ENCODE results near the gene LRRC7. TPM values are rescaled to one million over a fixed set of nuclear protein-coding genes. Genes with fewer than 3 reads are reported as not detected.

The LRRC7 gene
- total and polyA plus RNA-seq, 2 experiments from 2014 or later, result 1.2 TPM; not detected in 1

DNA sequence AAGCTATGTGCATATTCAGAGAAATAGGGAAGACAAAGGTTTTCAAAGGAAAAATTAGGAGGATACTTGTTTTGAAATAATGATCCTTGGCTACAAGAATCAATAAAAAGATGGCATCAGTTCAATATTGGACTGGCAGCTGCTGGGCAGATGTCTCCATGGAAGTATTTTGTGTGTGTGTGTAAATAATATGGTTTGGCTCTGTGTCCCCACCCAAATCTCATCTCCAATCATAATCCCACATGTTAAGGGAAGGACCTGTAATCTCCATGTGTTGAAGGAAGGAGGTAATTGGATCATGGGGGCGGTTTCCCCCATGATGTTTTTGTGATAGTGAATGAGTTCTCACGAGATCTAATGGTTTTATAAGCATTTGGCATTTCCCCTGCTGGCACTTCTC, 40.4 kb upstream of the LRRC7 start:
- no peak overlapping the region for H3K27ac Mint-ChIP-seq
- H3K9me3 Mint-ChIP-seq, result no peaks in the 10 kb centered on the region
- H3K4me3 Mint-ChIP-seq, result no peak overlapping the region
- DNase-seq (ENCODE audit: low spot score) (no peak), ATAC-seq (no peak)
- TF ChIP-seq, protein P1, sequence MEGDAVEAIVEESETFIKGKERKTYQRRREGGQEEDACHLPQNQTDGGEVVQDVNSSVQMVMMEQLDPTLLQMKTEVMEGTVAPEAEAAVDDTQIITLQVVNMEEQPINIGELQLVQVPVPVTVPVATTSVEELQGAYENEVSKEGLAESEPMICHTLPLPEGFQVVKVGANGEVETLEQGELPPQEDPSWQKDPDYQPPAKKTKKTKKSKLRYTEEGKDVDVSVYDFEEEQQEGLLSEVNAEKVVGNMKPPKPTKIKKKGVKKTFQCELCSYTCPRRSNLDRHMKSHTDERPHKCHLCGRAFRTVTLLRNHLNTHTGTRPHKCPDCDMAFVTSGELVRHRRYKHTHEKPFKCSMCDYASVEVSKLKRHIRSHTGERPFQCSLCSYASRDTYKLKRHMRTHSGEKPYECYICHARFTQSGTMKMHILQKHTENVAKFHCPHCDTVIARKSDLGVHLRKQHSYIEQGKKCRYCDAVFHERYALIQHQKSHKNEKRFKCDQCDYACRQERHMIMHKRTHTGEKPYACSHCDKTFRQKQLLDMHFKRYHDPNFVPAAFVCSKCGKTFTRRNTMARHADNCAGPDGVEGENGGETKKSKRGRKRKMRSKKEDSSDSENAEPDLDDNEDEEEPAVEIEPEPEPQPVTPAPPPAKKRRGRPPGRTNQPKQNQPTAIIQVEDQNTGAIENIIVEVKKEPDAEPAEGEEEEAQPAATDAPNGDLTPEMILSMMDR (conservative IDR thresholded peaks at IDR 0.05; ENCODE audit: low read depth in 2 of 2), result no peak
- TF ChIP-seq, protein P2, sequence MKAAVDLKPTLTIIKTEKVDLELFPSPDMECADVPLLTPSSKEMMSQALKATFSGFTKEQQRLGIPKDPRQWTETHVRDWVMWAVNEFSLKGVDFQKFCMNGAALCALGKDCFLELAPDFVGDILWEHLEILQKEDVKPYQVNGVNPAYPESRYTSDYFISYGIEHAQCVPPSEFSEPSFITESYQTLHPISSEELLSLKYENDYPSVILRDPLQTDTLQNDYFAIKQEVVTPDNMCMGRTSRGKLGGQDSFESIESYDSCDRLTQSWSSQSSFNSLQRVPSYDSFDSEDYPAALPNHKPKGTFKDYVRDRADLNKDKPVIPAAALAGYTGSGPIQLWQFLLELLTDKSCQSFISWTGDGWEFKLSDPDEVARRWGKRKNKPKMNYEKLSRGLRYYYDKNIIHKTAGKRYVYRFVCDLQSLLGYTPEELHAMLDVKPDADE (IDR thresholded peaks at IDR 0.05), result no peak
- TF ChIP-seq, protein P3, sequence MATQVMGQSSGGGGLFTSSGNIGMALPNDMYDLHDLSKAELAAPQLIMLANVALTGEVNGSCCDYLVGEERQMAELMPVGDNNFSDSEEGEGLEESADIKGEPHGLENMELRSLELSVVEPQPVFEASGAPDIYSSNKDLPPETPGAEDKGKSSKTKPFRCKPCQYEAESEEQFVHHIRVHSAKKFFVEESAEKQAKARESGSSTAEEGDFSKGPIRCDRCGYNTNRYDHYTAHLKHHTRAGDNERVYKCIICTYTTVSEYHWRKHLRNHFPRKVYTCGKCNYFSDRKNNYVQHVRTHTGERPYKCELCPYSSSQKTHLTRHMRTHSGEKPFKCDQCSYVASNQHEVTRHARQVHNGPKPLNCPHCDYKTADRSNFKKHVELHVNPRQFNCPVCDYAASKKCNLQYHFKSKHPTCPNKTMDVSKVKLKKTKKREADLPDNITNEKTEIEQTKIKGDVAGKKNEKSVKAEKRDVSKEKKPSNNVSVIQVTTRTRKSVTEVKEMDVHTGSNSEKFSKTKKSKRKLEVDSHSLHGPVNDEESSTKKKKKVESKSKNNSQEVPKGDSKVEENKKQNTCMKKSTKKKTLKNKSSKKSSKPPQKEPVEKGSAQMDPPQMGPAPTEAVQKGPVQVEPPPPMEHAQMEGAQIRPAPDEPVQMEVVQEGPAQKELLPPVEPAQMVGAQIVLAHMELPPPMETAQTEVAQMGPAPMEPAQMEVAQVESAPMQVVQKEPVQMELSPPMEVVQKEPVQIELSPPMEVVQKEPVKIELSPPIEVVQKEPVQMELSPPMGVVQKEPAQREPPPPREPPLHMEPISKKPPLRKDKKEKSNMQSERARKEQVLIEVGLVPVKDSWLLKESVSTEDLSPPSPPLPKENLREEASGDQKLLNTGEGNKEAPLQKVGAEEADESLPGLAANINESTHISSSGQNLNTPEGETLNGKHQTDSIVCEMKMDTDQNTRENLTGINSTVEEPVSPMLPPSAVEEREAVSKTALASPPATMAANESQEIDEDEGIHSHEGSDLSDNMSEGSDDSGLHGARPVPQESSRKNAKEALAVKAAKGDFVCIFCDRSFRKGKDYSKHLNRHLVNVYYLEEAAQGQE (IDR thresholded peaks at IDR 0.05; ENCODE audit: unreplicated experiment), result no peak
- no peak for TF ChIP-seq EZH2 (IDR thresholded peaks at IDR 0.05; ENCODE audit: low read depth, unreplicated experiment)
- TF ChIP-seq ZNF114 (CRISPR knock-in tag; IDR thresholded peaks at IDR 0.05), result no peak
- TF ChIP-seq STAT1 (IDR thresholded peaks at IDR 0.05; ENCODE audit: unreplicated experiment), result no peak
- TF ChIP-seq EZH2phosphoT487 (IDR thresholded peaks at IDR 0.05; ENCODE audit: unreplicated experiment), result no peak
- TF ChIP-seq POLR2AphosphoS5 (IDR thresholded peaks at IDR 0.05; ENCODE audit: low read depth), result no peak
- no peak for TF ChIP-seq NANOG (IDR thresholded peaks at IDR 0.05; ENCODE audit: borderline replicate concordance)
- TF ChIP-seq CREB1 (CRISPR knock-in tag; IDR thresholded peaks at IDR 0.05; ENCODE audit: low read depth), result no peak
- TF ChIP-seq, protein P4, sequence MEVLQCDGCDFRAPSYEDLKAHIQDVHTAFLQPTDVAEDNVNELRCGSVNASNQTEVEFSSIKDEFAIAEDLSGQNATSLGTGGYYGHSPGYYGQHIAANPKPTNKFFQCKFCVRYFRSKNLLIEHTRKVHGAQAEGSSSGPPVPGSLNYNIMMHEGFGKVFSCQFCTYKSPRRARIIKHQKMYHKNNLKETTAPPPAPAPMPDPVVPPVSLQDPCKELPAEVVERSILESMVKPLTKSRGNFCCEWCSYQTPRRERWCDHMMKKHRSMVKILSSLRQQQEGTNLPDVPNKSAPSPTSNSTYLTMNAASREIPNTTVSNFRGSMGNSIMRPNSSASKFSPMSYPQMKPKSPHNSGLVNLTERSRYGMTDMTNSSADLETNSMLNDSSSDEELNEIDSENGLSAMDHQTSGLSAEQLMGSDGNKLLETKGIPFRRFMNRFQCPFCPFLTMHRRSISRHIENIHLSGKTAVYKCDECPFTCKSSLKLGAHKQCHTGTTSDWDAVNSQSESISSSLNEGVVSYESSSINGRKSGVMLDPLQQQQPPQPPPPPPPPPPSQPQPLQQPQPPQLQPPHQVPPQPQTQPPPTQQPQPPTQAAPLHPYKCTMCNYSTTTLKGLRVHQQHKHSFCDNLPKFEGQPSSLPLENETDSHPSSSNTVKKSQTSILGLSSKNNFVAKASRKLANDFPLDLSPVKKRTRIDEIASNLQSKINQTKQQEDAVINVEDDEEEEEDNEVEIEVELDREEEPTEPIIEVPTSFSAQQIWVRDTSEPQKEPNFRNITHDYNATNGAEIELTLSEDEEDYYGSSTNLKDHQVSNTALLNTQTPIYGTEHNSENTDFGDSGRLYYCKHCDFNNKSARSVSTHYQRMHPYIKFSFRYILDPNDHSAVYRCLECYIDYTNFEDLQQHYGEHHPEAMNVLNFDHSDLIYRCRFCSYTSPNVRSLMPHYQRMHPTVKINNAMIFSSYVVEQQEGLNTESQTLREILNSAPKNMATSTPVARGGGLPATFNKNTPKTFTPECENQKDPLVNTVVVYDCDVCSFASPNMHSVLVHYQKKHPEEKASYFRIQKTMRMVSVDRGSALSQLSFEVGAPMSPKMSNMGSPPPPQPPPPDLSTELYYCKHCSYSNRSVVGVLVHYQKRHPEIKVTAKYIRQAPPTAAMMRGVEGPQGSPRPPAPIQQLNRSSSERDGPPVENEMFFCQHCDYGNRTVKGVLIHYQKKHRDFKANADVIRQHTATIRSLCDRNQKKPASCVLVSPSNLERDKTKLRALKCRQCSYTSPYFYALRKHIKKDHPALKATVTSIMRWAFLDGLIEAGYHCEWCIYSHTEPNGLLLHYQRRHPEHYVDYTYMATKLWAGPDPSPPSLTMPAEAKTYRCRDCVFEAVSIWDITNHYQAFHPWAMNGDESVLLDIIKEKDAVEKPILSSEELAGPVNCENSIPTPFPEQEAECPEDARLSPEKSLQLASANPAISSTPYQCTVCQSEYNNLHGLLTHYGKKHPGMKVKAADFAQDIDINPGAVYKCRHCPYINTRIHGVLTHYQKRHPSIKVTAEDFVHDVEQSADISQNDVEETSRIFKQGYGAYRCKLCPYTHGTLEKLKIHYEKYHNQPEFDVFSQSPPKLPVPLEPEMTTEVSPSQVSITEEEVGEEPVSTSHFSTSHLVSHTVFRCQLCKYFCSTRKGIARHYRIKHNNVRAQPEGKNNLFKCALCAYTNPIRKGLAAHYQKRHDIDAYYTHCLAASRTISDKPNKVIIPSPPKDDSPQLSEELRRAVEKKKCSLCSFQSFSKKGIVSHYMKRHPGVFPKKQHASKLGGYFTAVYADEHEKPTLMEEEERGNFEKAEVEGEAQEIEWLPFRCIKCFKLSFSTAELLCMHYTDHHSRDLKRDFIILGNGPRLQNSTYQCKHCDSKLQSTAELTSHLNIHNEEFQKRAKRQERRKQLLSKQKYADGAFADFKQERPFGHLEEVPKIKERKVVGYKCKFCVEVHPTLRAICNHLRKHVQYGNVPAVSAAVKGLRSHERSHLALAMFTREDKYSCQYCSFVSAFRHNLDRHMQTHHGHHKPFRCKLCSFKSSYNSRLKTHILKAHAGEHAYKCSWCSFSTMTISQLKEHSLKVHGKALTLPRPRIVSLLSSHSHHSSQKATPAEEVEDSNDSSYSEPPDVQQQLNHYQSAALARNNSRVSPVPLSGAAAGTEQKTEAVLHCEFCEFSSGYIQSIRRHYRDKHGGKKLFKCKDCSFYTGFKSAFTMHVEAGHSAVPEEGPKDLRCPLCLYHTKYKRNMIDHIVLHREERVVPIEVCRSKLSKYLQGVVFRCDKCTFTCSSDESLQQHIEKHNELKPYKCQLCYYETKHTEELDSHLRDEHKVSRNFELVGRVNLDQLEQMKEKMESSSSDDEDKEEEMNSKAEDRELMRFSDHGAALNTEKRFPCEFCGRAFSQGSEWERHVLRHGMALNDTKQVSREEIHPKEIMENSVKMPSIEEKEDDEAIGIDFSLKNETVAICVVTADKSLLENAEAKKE (CRISPR knock-in tag; IDR thresholded peaks at IDR 0.05), result no peak
- no peak for TF ChIP-seq ZNF331 (CRISPR knock-in tag; IDR thresholded peaks at IDR 0.05; ENCODE audit: low read depth)
- TF ChIP-seq JUNB (IDR thresholded peaks at IDR 0.05; ENCODE audit: unreplicated experiment), result no peak
- Histone ChIP-seq H3K4me1 (ENCODE audit: insufficient read depth) (no peaks in the 10 kb centered on the region), H3K4me3 (no peak overlapping the region), H3K27ac (ENCODE audit: low read depth) (no peak overlapping the region), H3K36me3 (ENCODE audit: insufficient read depth) (no peaks in the 10 kb centered on the region), H4K20me1 (replicated peaks; ENCODE audit: insufficient read depth) (no peaks in the 10 kb centered on the region), H3F3A (replicated peaks; ENCODE audit: low read depth) (no peaks in the 10 kb centered on the region), H3K79me2 (replicated peaks; ENCODE audit: insufficient read depth) (no peaks in the 10 kb centered on the region), H3K4me2 (no peak overlapping the region), H3K9me2 (ENCODE audit: insufficient read depth) (peaks cover 4% of the 10 kb centered on the region; the same call in 1 of the 2 replicates), H2AFZ (no peak overlapping the region), H3K27me3 (ENCODE audit: insufficient read depth) (no peaks in the 10 kb centered on the region)
- no peaks in the 10 kb centered on the region for H3K27me3 Mint-ChIP-seq (ENCODE audit: insufficient read depth, low read depth, poor library complexity)
- H3K4me1 Mint-ChIP-seq, result no peaks in the 10 kb centered on the region
- no peaks in the 10 kb centered on the region for H3K36me3 Mint-ChIP-seq (ENCODE audit: low read depth)
